GM18499 (cell line): ENCODE data around the gene HCRT.
"Not testable (repeated sequence)": the region's sequence is repeated elsewhere in the genome, so short reads cannot be mapped to it uniquely, and the experiment has no call there.

Experiments used
- ATAC-seq: cut with Tn5 transposase; IDR thresholded peaks from one replicate; pipeline ENCODE4 v1.9.1; 2021; ENCODE audit warnings: moderate number of reproducible peaks; ENCODE audit not compliant: insufficient read depth, unreplicated experiment

Gene HCRT

DNA sequence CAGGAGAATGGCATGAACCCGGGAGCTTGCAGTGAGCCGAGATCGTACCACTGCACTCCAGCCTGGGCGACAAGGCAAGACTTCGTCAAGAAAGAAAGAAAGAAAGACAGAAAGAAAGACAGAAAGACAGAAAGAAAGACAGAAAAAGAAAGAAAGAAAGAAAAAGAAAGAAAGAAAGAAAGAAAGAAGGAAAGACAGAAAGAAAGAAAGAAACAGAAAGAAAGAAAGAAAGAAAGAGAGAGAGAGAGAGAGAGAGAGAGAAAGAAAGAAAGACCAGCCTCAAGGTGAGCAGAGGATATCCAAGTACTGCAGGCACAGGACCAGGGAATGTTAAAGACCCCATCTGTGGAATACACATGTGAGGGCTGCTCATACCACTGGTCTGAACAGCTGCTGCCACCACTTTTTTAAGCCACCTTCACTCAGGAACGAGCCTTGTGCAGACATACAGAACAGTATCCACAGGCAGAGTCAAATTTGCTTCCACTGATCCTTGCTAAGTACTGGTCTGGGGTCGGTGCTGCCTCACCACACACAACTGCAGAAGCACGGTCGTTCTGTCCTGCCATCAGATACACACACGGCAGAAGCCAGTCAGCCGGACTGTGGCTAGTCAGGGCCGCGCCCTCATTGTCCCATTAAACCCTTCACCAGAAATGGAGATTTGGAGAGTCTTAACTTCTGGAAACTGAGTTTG, 38.2 kb downstream of the HCRT start:
- no peak for ATAC-seq

DNA sequence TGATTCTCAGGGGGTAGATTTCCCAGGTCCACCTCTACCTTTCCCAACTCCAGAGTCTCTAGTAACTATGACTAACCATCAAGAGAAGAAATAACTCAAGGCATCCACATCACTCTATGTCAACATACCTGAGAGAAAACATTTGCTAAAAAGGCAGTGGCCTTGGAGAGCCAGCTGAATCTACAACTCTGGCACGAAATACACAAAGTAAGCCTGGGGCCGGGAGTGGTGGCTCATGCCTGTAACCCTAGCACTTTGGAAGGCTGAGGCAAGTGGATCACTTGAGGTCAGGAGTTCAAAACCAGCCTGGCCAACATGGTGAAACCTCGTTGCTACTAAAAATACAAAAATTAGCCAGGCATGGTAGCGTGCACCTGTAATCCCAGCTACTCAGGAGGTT, 42.1 kb downstream of the HCRT start:
- not testable (repeated sequence) for ATAC-seq

DNA sequence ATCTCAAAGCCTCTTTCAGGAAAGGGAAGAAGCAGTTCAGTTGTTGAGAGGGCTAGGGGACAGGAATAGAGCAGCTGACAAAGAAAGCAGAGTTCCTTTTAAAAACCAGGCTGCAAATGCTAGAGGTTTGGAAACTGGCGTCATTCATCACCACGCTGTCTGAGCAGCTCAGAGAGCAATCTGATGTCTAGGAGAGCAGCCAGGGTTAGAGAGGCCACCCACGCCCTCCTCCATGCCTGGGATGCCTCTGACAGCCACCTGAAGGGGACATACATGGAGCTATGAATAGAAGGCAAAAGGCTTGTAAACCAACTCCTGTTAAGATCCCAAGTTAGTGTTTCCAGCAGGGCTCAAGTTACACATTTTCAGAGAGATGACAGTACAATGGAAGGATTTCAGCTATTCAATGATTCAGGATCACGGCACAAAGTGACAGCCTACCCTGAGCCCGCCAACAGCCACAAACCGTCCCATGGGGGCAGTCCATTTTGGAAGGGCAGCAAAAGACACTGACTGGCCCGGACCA, 42.8 kb downstream of the HCRT start:
- no peak for ATAC-seq

DNA sequence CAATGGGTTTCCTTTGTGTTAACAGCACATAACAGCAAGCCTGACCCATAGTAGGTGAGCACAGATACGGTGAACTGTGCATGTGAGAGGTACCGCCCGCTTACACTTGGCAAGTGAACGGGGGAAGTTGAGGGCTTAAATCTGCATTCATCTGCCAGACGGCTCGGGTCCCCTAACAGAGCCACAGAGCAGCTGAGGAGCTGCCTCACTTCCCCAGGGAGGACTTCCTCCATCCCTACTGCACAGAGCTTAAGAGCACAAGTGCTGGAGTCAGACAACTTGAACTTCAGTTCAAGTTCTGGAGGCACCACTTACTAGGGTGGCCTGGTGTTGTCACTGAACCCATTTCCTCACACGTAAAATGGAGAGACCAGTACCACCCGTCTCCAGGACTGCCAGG, 43.9 kb downstream of the HCRT start:
- no peak for ATAC-seq

DNA sequence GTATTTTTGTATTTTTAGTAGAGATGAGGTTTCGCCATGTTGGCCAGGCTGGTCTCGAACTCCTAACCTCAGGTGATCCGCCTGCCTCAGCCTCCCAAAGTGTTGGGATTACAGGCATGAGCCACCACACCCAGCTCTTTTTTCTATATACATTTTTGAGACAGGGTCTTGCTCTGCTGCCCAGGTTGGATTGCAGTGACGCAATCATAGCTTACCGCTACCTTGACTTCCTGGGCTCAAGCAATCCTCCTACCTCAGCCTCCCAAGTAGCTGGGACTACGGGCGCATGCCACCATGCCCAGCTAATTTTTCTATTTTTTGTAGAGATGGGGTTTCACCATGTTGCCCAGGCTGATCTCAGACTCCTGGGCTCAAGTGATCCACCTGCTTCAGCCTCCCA, 44.6 kb downstream of the HCRT start:
- ATAC-seq, result not testable (repeated sequence)

DNA sequence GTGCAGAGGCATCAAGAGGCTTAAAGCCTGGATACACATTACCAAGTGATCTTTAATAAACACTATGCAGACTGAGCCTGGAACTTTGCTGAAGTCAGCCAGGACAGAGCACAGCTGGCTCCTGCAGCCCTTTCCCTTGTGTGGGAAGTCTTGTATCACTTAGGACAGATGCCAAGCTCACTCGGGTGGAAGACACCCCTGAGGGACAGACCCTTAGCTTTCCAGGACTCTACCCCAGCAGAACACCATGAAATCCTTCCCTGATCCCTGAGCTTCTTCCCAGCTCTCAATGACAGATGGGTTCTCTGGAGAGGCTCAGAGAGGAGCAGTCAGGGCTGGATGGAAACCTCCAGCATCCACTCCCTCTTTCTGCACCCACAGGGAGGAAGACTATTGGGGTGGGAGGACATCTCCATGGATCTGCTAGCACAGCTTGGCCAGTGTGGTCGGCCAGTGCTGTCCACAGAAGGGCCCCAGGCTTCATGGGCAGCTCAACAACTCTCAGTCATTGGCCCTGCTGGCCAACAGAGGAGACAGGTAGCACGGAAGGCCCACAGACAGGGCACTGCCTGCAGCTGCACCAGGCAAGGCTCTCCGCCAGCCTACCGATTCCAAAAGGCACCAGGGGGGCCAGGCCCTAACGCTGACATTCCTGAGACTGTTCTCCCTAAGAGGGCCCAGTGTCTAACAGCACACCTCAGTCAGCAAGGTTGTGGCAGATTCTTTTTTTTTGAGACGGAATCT, 46.3 kb downstream of the HCRT start:
- ATAC-seq, result no peak

DNA sequence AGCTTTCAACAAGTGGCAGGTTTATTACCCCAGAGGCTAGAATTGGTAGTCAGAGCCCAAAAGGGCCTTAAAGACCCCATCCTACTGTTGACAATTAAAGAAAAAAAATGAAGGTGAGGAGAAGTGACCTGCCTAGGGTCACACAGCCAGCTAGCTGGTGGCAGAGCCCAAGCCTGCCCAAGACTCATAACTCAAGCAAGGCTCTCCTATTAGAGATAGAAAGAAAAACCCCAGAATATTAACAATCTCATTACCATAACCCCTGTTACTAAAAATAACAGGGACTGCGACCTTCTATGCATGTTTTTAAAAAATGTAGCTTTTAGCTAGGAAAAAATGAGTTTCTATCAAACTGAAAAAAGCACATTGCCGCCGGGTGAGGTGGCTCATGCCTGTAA, 48.6 kb downstream of the HCRT start:
- ATAC-seq, result no peak

DNA sequence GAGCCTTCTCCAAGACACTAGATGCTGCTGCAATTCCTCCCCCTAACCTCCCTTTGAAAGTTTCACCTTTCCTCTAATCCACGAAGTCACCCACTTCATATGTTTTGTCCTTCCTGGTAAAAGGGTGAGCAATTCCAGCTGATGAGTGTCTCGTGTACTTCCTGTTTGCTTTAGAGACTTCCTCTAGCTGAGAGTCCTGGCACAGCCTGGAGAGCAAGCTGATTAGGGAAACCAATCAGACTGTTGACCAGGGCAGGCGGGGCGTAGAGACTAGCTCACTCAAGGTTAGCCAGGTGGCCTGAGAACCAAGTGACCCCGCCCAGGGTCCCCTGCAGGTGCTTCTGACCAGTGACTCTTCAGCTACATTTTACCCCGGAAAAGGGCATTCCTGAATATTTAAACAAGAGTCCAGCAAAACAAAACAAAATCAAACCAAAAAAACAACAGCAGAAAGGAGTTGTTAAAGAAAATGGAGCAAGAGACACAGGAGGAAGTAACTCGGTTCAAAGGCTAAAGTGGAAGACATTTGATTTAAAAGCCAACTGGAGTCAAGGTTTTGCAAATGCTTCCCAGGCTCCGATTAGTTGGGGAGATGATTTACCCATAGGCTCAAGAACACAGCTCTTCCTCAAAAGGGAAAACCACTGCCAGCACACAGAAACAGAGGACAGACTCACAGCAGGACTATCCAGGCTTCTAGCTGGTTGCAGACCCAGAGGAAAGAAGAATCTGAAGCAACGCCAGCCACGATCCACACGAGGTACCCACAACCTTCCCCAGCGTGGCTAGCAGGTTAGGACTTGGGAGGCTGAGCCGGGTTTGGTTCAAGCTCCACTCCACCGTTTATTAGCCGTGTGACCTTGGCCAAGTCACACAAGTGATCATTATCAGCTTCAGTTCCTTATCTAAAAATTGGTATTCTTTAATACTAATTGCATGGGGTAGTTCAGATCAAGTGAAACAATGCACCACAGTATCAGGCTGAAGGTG, 49.3 kb downstream of the HCRT start:
- ATAC-seq, result no peak

DNA sequence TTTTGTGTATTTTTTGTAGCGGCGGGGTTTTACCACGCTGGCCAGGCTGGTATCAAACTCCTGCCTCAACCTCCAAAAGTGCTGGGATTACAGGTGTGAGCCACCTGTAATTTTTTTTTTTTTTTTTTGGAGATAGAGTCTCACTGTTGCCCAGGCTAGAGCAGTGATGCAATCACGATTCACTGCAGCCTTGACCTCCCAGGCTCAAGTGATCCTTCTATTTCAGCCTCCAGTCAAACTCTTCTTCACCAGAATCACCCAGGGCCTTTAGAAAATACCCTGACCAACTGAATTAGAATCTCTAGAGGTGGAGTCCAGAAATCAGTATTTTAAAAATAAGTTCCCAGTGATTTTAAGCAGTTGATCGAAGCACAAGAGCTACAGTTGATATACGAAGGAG, 50.1 kb downstream of the HCRT start:
- no peak for ATAC-seq
